HEK293 (cell line): ENCODE results near the gene PRC1.

ENCODE experiments used
- CTCF ChIA-PET: fragments of 350-600 bp; formaldehyde crosslinking; extraction: SDS; loops from one replicate; lab custom pipeline; 2021; ENCODE audit warnings: antibody characterized with exemption; lab: Yijun Ruan, JAX
- POLR2A ChIA-PET: fragments of 300-600 bp; formaldehyde crosslinking; extraction: SDS; loops from one replicate; lab custom pipeline; 2020; ENCODE audit warnings: antibody characterized with exemption, inconsistent platforms; lab: Yijun Ruan, JAX
- H3K27ac ChIP-seq: fragments of 200-500 bp; sonication (Bioruptor generic); 2 replicates; pipeline ENCODE4 v1.5.1; 2014; ENCODE audit warnings: low read depth, low read length, control low read depth, inconsistent platforms; ENCODE audit errors: extremely low read depth
- H3K36me3 ChIP-seq, 2 experiments: fragments of 200-500 bp in 1 of 2; sonication (Bioruptor generic) in 1 of 2; 1 replicate in 1 of 2; 2 replicates in 1 of 2; pipeline ENCODE4 v1.5.1; 2014 to 2017; ENCODE audit warnings: inconsistent platforms in 2 of 2, low read length in 2 of 2; ENCODE audit not compliant: control insufficient read depth in 2 of 2, insufficient read depth in 1 of 2
- H3K4me1 ChIP-seq: fragments of 200-500 bp; sonication (Bioruptor generic); 2 replicates; pipeline ENCODE4 v1.5.1; 2014; ENCODE audit warnings: mild to moderate bottlenecking, low read length, inconsistent platforms; ENCODE audit not compliant: control insufficient read depth, insufficient read depth
- H3K4me3 ChIP-seq: 2 replicates; pipeline ENCODE4 v1.5.1; 2011; ENCODE audit warnings: low read depth, mild to moderate bottlenecking, control low read depth, low read length, moderate library complexity
- H3K9me3 ChIP-seq: fragments of 200-500 bp; sonication (Bioruptor generic); 2 replicates; pipeline ENCODE4 v1.5.1; 2014; ENCODE audit warnings: low read depth, low read length, inconsistent platforms; ENCODE audit not compliant: control insufficient read depth, insufficient read depth
- AEBP2 ChIP-seq: fragments of 450-650 bp; formaldehyde crosslinking; IDR thresholded peaks from 2 replicates; pipeline ENCODE4 v1.5.1; 2016; ENCODE audit warnings: missing biosample characterization, missing genetic modification characterization, borderline replicate concordance
- CTCF ChIP-seq: fragments of 450-650 bp; formaldehyde crosslinking; IDR thresholded peaks from 2 replicates; pipeline ENCODE4 v1.5.1; 2016; ENCODE audit warnings: missing biosample characterization, missing genetic modification characterization
- HOXC10 ChIP-seq: sonication (generic); formaldehyde crosslinking; IDR thresholded peaks from 2 replicates; pipeline ENCODE4 v1.8.1; 2023; ENCODE audit warnings: mild to moderate bottlenecking, missing genetic modification reagents
- KLF10 ChIP-seq: fragments of 450-650 bp; IDR thresholded peaks from 2 replicates; pipeline ENCODE4 v1.5.1; 2018; ENCODE audit warnings: missing biosample characterization, mild to moderate bottlenecking, missing genetic modification characterization
- KLF8 ChIP-seq: fragments of 450-650 bp; formaldehyde crosslinking; IDR thresholded peaks from 2 replicates; pipeline ENCODE4 v1.5.1; 2016; ENCODE audit warnings: missing biosample characterization, missing genetic modification characterization
- OSR2 ChIP-seq: fragments of 450-650 bp; formaldehyde crosslinking; IDR thresholded peaks from 2 replicates; pipeline ENCODE4 v1.5.1; 2016; ENCODE audit warnings: missing biosample characterization, missing genetic modification characterization
- REST ChIP-seq: fragments of 450-650 bp; formaldehyde crosslinking; IDR thresholded peaks from 2 replicates; pipeline ENCODE4 v1.5.1; 2016; ENCODE audit warnings: missing biosample characterization, missing genetic modification characterization
- SCRT1 ChIP-seq: fragments of 450-650 bp; formaldehyde crosslinking; IDR thresholded peaks from 2 replicates; pipeline ENCODE4 v1.5.1; 2016; ENCODE audit warnings: missing biosample characterization, missing genetic modification characterization, borderline replicate concordance
- SCRT2 ChIP-seq: fragments of 450-650 bp; formaldehyde crosslinking; IDR thresholded peaks from 2 replicates; pipeline ENCODE4 v1.5.1; 2016; ENCODE audit warnings: missing biosample characterization, missing genetic modification characterization
- WT1 ChIP-seq: fragments of 450-650 bp; formaldehyde crosslinking; IDR thresholded peaks from 2 replicates; pipeline ENCODE4 v1.5.1; 2016; ENCODE audit warnings: missing biosample characterization, missing genetic modification characterization
- ZBTB21 ChIP-seq: fragments of 450-650 bp; formaldehyde crosslinking; IDR thresholded peaks from 2 replicates; pipeline ENCODE4 v1.5.1; 2017; ENCODE audit warnings: missing biosample characterization, missing genetic modification characterization
- ZBTB44 ChIP-seq: fragments of 450-650 bp; IDR thresholded peaks from 2 replicates; pipeline ENCODE4 v1.5.1; 2018; ENCODE audit warnings: missing biosample characterization, mild to moderate bottlenecking, missing genetic modification characterization
- ZFP69B ChIP-seq: fragments of 450-650 bp; formaldehyde crosslinking; IDR thresholded peaks from 2 replicates; pipeline ENCODE4 v1.5.1; 2016; ENCODE audit warnings: missing biosample characterization, missing genetic modification characterization
- ZNF121 ChIP-seq: fragments of 450-650 bp; formaldehyde crosslinking; IDR thresholded peaks from 2 replicates; pipeline ENCODE4 v1.5.1; 2016; ENCODE audit warnings: missing biosample characterization, missing genetic modification characterization
- ZNF169 ChIP-seq: fragments of 450-650 bp; formaldehyde crosslinking; IDR thresholded peaks from 2 replicates; pipeline ENCODE4 v1.5.1; 2016; ENCODE audit warnings: missing biosample characterization, missing genetic modification characterization
- ZNF214 ChIP-seq: fragments of 450-650 bp; formaldehyde crosslinking; IDR thresholded peaks from 2 replicates; pipeline ENCODE4 v1.5.1; 2017; ENCODE audit warnings: missing biosample characterization, mild to moderate bottlenecking, missing genetic modification characterization, borderline replicate concordance
- ZNF266 ChIP-seq: fragments of 450-650 bp; formaldehyde crosslinking; IDR thresholded peaks from 2 replicates; pipeline ENCODE4 v1.5.1; 2016; ENCODE audit warnings: missing biosample characterization, missing genetic modification characterization, low read depth
- ZNF514 ChIP-seq: fragments of 450-650 bp; formaldehyde crosslinking; IDR thresholded peaks from 2 replicates; pipeline ENCODE4 v1.5.1; 2016; ENCODE audit warnings: missing biosample characterization, missing genetic modification characterization
- ZNF529 ChIP-seq: fragments of 450-650 bp; formaldehyde crosslinking; IDR thresholded peaks from 2 replicates; pipeline ENCODE4 v1.5.1; 2017; ENCODE audit warnings: missing genetic modification characterization, missing biosample characterization; ENCODE audit not compliant: insufficient replicate concordance
- ZNF530 ChIP-seq: fragments of 450-650 bp; formaldehyde crosslinking; IDR thresholded peaks from 2 replicates; pipeline ENCODE4 v1.5.1; 2016; ENCODE audit warnings: low read depth, missing biosample characterization, missing genetic modification characterization
- ZNF558 ChIP-seq: fragments of 450-650 bp; formaldehyde crosslinking; IDR thresholded peaks from 2 replicates; pipeline ENCODE4 v1.5.1; 2016; ENCODE audit warnings: missing biosample characterization, missing genetic modification characterization
- ZNF610 ChIP-seq: fragments of 450-650 bp; formaldehyde crosslinking; IDR thresholded peaks from 2 replicates; pipeline ENCODE4 v1.5.1; 2016; ENCODE audit warnings: missing biosample characterization, missing genetic modification characterization, borderline replicate concordance
- ZNF707 ChIP-seq: fragments of 450-650 bp; formaldehyde crosslinking; IDR thresholded peaks from 2 replicates; pipeline ENCODE4 v1.5.1; 2016; ENCODE audit warnings: missing biosample characterization, missing genetic modification characterization

Gene PRC1

GRCh38 chr15:90938261-90938660 is 56.1 kb downstream of the PRC1 start:
- Histone ChIP-seq H3K27ac (no peak overlapping the region), H3K9me3 (no peaks in the 10 kb centered on the region), H3K4me3 (no peak overlapping the region), H3K4me1 (no peaks in the 10 kb centered on the region)
- CTCF ChIA-PET = interaction anchor here (11.7 kb wide), 1 partner anchor 19 kb away, joined by 163 read pairs; the partner anchor contains the start of gene RCCD1
- POLR2A ChIA-PET = interaction anchor here (11.4 kb wide), 1 partner anchor 17 kb away, joined by 179 read pairs; the partner anchor contains the start of gene RCCD1
- TF ChIP-seq OSR2 (tag by site-specific recombination) = no peak
- no peak for TF ChIP-seq ZNF530
- TF ChIP-seq ZNF169 = no peak
- no peak for TF ChIP-seq ZNF214 (tag by site-specific recombination)
- no peak for TF ChIP-seq WT1 (tag by site-specific recombination)
- no peak for TF ChIP-seq ZNF558 (tag by site-specific recombination)
- TF ChIP-seq HOXC10 (CRISPR knock-in tag) = no peak
- TF ChIP-seq ZNF610 (tag by site-specific recombination) = no peak
- TF ChIP-seq ZBTB44 (tag by site-specific recombination) = no peak
- no peak for TF ChIP-seq ZNF529 (tag by site-specific recombination)
- no peak for TF ChIP-seq AEBP2 (tag by site-specific recombination)
- TF ChIP-seq ZNF707 (tag by site-specific recombination) = no peak
- no peak for TF ChIP-seq ZBTB21
- no peak for TF ChIP-seq REST (tag by site-specific recombination)
- no peak for TF ChIP-seq ZNF514
- TF ChIP-seq ZFP69B (tag by site-specific recombination) = no peak
- no peak for TF ChIP-seq ZNF266 (tag by site-specific recombination)
- TF ChIP-seq KLF10 (tag by site-specific recombination) = no peak
- TF ChIP-seq, all 188 proteins: peak for 0
- peaks cover 56 to 65% of the 10 kb centered on the region in 2 experiments for H3K36me3 ChIP-seq

- ChIA-PET CTCF (interaction anchor here (11.7 kb wide), 1 partner anchor 20 kb away, joined by 163 read pairs; the partner anchor contains the start of gene RCCD1), POLR2A (interaction anchor here (11.4 kb wide), 1 partner anchor 18 kb away, joined by 179 read pairs; the partner anchor contains the start of gene RCCD1)
- H3K9me3 ChIP-seq = no peaks in the 10 kb centered on the region
- H3K4me1 ChIP-seq = no peaks in the 10 kb centered on the region
- no peak overlapping the region for H3K27ac ChIP-seq
- H3K4me3 ChIP-seq = no peak overlapping the region
- peak; percentile 91 for TF ChIP-seq SCRT1 (tag by site-specific recombination)
- no peak for TF ChIP-seq CTCF
- TF ChIP-seq ZNF121 (tag by site-specific recombination) = peak; percentile 46; the same call in 1 of the 2 replicates
- TF ChIP-seq SCRT2 = peak; percentile 93
- TF ChIP-seq KLF8 = no peak
- TF ChIP-seq, all 188 proteins: peak for 3
- H3K36me3 ChIP-seq = peaks cover 44 to 50% of the 10 kb centered on the region in 2 experiments; a peak in 2 of 3 replicates
Measured at GRCh38 chr15:90936823-90937222, 57.5 kb downstream of the PRC1 start.
